ENCODE measurements around the gene CTDP1. TPM values are rescaled to one million over a fixed set of nuclear protein-coding genes. Genes with fewer than 3 reads are reported as not detected.
"Not testable (repeated sequence)": the region's sequence is repeated elsewhere in the genome, so short reads cannot be mapped to it uniquely, and the experiment has no call there.

The CTDP1 gene
- total RNA-seq, 1 donor from 2014 or later, result 8.7 TPM

DNA sequence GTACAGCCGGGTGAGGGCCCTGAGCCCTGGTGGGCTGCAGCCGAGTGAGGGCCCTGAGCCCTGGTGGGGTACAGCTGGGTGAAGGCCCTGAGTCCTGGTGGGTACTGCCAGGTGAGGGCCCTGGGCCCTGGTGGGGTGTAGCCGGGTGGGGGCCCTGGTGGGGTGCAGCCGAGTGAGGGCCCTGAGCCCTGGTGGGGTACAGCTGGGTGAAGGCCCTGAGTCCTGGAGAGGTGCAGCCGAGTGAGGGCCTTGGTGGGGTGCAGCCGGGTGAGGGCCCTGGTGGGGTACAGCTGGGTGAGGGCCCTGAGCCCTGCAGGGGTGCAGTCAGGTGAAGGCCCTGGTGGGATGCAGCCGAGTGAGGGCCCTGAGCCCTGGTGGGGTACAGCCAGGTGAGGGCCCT, 37.5 kb downstream of the CTDP1 start:
- no peak for ATAC-seq (ENCODE audit: poor library complexity)
- intact Hi-C loops (cut with DNase I), result no loop called here
- DNase-seq, result no peak

DNA sequence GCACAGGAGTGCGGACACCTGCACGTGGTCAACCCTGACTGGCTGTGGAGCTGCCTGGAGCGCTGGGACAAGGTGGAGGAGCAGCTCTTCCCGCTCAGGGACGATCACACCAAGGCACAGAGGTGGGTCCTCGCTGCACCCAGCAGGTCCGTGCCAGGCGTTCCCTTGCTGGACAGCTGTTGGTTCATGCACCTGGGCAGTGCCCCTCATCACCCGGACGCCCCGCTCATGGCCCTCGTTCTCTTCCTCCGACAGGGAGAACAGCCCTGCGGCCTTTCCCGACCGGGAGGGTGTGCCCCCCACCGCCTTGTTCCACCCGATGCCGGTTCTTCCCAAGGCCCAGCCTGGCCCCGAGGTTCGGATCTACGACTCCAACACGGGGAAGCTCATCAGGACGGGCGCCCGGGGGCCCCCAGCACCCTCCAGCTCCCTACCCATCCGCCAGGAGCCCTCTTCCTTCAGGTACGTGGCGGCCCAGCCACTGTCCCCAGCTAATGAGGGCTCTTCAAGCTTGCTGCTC, 38.0 kb downstream of the CTDP1 start:
- ATAC-seq (ENCODE audit: poor library complexity) (no peak), DNase-seq (peak; percentile 29)
- intact Hi-C loops (cut with DNase I), result no loop called here

DNA sequence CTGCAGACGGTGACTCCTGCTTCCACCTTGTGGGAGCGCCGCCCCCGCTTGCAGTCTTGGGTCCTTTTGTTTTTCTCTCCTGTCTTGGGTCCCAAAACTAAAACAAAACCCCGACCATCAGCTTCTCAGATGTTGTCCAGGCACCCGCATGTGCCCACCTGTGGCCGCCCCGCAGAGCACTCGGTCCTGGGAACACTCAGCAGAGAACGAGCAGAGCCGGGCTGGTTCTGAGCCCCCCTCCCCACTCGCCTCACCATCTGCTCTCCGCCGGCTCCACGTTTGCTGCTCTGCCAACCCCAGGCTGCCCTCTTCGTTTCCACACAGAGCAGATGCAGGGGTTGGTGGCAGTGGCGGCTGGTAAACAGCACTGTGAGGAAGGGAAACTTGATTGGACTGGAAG, 38.5 kb downstream of the CTDP1 start:
- no peak for ATAC-seq (ENCODE audit: poor library complexity)
- DNase-seq, result peak; percentile 32
- intact Hi-C loops (cut with DNase I), result no loop called here

DNA sequence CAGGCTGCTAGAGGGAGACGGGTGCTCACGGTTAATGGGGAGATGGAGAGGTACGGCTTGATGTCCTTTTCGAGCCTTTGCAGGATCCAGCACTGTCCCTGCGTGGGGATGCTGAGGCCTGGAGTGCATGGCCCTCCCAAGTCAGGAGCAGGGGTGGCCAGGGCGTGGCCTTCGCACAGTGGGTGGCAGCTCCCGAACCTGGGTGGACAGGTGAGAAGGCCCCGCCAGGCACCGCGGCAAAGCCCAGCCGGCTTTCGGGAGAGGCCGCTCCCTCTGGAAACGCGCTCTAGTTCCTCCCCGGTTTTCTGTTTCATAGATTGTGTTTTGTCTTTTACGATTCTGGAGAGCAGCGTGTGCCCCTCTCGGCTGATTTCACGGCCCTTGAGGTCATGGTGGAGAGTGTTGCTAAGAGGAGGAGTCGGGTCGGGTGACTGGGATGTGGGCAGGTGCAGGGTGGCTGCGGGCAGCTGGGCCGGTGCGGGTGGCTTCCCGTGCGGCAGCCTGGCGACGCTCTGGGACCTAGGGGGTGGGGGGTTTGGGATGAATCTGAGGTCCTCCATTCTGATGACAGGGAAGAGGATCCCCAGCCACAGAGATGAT, 39.4 kb downstream of the CTDP1 start:
- ATAC-seq (ENCODE audit: poor library complexity) (no peak), DNase-seq (no peak)
- intact Hi-C loops (cut with DNase I), result no loop called here

DNA sequence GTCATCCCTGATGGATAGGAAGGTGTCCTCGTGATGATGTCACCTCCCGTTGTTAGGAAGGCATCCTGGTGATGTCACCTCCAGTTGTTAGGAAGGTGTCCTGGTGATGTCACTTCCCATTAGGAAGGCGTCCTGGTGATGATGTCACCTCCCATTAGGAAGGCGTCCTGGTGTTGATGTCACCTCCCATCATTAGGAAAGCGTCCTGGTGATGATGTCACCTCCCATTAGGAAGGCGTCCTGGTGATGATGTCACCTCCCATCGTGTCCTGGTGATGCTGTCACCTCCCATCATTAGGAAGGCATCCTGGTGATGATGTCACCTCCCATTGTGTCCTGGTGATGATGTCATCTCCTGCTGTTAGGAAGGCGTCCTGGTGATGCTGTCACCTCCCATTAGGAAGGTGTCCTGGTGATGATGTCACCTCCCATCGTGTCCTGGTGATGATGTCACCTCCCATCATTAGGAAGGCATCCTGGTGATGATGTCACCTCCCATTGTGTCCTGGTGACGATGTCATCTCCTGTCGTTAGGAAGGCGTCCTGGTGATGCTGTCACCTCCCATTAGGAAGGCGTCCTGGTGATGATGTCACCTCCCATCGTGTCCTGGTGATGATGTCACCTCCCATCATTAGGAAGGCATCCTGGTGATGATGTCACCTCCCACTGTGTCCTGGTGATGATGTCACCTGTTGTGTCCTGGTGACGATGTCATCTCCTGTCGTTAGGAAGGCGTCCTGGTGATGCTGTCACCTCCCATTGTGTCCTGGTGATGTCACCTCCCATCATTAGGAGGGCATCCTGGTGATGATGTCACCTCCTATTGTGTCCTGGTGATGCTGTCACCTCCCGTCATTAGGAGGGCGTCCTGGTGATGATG, 40.1 kb downstream of the CTDP1 start:
- DNase-seq; ATAC-seq (ENCODE audit: poor library complexity); intact Hi-C loops (cut with DNase I): not testable (repeated sequence)

DNA sequence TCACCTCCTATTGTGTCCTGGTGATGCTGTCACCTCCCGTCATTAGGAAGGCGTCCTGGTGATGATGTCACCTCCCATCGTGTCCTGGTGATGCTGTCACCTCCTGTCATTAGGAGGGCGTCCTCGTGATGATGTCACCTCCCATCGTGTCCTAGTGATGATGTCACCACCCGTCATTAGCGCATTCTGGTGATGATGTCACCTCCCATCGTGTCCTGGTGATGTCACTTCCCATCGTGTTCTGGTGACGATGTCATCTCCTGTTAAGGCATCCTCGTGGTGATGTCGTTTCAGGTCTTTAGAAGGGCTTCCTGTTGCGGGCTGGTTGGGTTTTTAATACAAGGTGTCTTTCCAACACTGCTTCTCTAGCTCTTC, 40.7 kb downstream of the CTDP1 start:
- DNase-seq (no peak), ATAC-seq (ENCODE audit: poor library complexity) (no peak)
- intact Hi-C loops (cut with DNase I), result no loop called here

DNA sequence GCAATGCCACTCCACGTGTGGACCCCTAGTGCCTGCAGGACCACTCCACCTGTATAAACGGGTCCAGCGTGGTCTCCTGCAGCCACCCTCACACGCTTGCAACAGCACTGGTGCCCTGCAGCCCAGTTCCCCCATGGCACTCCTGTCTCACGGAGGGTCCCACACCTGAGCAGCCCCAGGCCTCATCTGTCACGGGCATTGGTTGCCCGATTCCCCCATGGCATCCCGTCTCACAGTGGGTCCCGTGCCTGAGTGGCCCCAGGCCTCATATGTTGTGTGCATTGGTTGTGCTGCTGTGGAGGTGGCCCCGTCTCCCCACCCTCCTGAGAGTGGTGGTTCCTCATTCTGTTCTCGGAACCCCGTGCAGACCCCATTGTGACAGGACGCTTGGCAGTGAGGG, 43.4 kb downstream of the CTDP1 start:
- intact Hi-C loops (cut with DNase I), result no loop called here
- ATAC-seq (ENCODE audit: poor library complexity) (no peak), DNase-seq (no peak)

DNA sequence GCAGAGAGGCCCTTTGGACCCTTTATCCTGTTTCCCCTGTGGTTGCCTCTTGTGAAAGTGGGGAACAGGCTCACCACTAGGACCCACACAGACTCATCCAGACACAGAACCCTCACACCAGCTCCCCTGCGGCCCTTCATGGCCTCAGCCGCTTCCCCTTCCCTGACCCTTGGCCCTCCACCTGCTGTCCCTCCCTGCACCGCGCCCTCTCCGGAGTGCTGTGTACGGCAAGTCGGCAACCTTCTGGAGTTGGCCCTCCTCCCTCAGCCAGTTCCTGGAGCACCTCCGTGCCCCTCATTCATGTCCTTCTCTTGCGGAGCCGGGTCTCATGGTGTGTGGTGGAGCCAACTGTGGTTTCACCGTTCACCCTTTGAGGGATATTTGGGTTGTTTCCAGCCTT, 44.0 kb downstream of the CTDP1 start:
- DNase-seq, result no peak
- no peak for ATAC-seq (ENCODE audit: poor library complexity)
- intact Hi-C loops (cut with DNase I), result no loop called here

DNA sequence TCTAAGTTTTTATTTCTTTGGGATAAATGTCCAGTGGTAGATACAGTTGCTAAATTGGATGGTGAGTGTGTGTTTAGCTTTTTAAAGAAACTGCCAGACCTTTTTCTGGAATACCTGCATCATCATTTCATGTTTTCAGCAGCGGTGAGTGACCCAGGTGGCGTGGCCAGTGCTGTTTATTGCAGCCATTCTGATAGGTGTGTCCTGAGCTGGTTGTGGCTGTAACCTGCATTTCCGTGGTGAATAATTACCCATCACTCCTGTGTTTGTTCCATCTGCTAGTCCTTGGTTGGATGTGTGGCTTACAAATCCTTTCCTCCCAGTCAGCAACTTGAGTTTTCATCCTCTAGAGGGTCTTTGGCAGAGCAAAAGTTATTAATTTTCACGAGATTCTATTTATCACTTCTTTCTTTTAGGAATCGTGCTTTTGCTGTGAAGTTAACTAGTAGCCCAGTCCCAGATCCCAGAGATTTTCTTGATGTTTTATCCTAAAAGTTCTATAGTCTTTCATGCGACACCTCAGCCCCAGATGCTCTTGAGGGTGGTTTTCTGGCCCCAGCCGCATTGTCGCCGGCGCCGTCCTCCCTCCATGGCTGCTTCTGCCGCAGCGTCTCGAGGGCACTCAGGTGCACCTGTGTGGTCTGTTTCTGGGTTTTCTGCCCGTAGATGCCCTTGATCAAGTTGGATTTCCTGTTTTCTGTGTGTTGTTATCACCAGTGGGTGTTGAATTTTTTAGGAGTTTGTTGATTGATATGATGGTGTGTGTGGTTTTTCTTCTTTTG, 44.9 kb downstream of the CTDP1 start:
- no peak for ATAC-seq (ENCODE audit: poor library complexity)
- intact Hi-C loops (cut with DNase I), result no loop called here

DNA sequence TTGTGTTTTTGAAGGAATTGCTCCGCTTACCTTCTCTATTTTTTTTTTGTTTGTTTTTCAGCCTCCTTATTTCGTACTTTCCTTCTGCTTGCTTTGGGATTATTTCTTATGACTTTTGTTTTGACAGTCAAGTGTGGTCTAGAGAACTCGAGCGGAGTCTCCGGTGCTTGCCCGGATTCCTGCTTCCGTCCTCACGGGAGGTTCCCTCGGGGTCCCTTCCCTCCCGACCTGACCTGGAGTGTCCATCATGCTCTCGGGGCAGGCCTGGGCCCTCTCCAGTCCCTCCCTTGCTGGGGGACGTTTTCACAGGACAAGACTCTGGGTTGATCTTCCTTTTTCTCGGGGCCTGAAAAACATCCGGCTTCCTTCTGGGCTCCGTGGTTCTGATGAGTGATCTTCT, 45.9 kb downstream of the CTDP1 start:
- intact Hi-C loops (cut with DNase I), result no loop called here
- ATAC-seq (ENCODE audit: poor library complexity), result no peak

More for the DNA sequence above, 44.9 kb downstream of the CTDP1 start:
- no peak for DNase-seq

DNA sequence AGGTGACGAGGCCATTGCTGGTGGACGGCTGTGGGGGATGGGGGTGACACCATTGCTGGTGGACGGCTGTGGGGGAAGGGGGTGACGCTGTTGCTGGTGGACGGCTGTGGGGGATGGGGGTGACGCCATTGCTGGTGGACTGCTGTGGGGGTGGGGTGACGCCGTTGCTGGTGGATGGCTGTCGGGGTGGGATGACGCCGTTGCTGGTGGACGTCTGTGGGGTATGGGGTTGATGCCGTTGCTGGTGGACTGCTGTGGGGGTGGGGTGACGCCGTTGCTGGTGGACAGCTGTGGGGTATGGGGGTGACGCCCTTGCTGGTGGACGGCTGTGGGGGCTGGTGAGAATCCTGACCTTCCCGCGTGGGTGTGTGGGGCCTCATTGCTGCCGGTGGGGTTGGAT, 47.1 kb downstream of the CTDP1 start:
- DNase-seq (no peak), ATAC-seq (ENCODE audit: poor library complexity) (no peak)

More for the DNA sequence above, 45.9 kb downstream of the CTDP1 start:
- no peak for DNase-seq

DNA sequence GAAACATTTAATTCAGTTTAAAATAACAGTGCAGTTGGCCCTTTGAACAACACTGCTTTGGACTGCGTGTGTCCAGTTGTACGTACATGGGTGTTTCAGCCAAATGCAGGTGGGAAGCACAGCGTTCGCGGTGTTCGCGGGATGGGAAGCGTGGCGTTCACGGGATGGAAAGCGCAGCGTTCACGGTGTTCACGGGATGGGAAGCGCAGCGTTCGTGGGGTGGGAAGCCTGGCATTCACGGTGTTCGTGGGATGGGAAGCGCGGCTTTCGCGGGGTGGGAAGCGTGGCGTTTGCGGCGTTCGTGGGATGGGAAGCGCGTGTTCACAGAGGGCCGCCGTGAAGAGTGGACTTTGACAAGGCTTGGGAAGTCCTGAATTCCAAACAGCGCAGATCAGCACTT, 47.6 kb downstream of the CTDP1 start:
- intact Hi-C loops (cut with DNase I), result no loop called here
- peak; percentile 5 for DNase-seq
- no peak for ATAC-seq (ENCODE audit: poor library complexity)

More for the DNA sequence above, 47.1 kb downstream of the CTDP1 start:
- intact Hi-C loops (cut with DNase I), result no loop called here

DNA sequence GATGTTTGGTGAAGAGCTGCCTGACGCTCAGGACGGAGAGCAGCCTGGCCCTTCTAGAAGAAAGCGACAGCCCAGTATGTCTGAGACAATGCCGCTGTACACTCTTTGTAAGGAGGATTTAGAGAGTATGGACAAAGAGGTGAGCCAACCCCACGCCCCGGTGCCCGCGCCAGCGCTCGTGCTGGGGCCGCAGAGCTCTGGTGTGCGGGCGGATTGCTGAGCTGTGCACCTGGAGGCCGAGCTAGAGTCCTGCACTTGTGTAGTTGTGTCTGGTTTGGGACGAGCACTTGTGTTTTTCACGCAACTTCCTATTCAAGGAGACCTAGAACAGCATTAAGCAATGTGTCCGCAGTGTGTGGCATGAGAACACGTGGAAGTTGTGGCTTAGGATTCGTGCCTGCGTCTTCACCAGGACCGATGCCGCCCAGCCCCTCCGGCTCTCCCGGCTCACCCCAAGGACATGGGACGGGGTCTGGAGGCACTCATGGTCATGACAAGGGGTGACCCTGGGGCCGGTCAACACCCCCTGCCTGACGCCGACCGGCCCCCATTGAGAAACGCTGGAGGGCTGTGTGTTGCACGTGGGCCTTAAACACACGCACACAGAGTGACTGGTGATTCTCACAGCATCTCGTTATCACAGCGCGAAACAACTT, 49.5 kb downstream of the CTDP1 start:
- DNase-seq (no peak), ATAC-seq (ENCODE audit: poor library complexity) (no peak)
- intact Hi-C loops (cut with DNase I), result no loop called here

DNA sequence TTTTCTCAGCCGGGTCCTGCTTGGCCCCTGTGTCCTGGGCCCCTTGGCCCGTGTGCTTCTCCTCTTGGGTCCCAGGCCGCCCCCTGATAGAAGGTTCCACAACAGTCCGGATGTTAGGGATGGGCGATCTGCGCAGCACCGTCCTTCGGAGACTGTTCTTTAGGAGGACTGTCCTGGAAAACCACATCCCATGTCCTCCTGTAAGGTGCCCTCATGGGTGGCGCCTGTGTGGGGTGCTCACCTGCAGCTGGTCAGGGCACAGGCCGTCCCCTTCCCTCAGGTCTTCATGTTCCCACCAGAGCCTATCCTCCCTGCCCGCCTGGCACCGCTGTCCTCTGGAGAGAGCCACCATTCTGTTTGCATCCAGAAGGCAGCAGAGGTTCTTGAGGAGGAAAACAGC, 50.0 kb downstream of the CTDP1 start:
- intact Hi-C loops (cut with DNase I), result no loop called here
- DNase-seq, result no peak
- ATAC-seq (ENCODE audit: poor library complexity), result no peak

DNA sequence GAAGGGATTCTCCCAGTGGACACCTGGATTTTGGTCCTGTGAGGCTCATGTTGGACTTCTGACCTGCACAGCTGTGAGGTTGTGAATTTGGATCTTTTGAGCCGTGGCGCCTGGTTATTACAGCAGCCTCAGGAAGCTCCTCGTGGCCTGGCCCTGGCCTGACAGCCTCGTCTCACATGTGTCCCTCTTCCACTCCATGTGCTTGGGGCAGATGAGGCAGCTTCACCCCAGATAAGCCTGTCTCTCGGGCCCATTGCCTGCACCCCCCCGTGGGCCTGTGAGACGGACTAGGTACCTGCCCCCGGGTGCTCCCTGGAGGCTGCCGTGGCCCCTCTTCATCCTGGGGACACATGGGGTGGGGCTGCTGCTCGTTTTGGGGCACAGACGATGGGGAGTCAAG, 51.2 kb downstream of the CTDP1 start:
- ATAC-seq (ENCODE audit: poor library complexity) (no peak), DNase-seq (no peak)

DNA sequence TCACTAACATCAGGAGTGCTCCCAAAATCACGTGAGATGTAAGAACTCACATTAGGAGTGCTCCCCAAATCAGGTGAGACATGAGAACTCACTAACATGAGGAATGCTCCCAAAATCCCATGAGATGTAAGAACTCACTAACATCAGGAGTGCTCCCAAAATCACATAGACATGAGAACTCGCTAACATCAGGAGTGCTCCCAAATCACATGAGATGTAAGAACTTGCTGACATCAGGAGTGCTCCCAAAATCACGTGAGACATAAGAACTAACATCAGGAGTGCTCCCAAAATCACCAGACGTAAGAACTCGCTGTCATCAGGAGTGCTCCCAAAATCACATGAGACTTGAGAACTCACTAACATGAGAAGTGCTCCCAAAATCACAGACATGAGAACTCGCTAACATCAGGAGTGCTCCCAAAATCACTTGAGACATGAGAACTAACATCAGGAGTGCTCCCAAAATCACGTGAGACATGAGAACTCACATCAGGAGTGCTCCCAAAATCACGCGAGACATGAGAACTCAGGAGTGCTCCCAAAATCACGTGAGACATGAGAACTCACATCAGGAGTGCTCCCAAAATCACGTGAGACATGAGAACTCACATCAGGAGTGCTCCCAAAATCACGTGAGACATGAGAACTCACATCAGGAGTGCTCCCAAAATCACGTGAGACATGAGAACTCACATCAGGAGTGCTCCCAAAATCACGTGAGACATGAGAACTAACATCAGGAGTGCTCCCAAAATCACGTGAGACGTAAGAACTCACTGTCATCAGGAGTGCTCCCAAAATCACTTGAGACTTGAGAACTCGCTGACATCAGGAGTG, 52.5 kb downstream of the CTDP1 start:
- ATAC-seq (ENCODE audit: poor library complexity); intact Hi-C loops (cut with DNase I); DNase-seq: not testable (repeated sequence)

More for the DNA sequence above, 51.2 kb downstream of the CTDP1 start:
- intact Hi-C loops (cut with DNase I), result no loop called here

DNA sequence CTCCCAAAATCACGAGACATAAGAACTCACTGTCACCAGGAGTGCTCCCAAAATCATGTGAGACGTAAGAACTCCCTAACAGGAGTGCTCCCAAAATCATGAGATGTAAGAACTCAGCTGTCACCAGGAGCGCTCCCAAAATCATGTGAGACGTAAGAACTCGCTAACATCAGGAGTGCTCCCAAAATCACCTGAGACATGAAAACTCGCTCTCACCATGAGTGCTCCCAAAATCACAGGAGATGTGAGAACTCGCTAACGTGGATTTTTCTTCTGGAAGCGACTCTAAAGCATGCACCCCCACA, 53.1 kb downstream of the CTDP1 start:
- ATAC-seq (ENCODE audit: poor library complexity), result no peak

DNA sequence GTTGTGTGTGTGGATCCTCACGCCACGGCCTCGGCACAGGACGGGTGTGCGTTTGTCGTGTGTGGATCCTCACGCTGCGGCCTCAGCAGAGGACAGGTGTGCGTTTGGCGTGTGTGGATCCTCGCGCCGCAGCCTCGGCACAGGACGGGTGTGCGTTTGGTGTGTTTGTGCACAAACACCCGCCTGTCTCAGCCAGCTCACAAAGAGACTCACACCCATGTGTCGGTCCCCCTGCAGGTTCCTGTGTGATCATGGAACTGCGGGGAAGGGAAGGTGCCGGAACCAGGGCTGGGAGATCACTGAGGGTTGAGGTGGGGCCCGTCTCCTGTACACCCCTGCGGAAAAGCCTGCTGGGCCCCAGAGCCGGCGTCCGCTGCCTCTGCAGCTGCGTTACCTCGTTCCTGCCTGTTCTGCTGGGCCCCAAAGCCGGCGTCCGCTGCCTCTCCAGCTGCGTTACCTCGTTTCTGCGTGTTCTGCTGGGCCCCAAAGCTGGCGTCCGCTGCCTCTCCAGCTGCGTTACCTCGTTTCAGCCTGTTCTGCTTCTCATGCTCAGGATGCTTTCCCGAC, 53.6 kb downstream of the CTDP1 start:
- intact Hi-C loops (cut with DNase I), result no loop called here
- ATAC-seq (ENCODE audit: poor library complexity) (no peak), DNase-seq (peak; percentile 36)

More for the DNA sequence above, 53.1 kb downstream of the CTDP1 start:
- intact Hi-C loops (cut with DNase I), result no loop called here
- DNase-seq, result no peak

Measured in Right ventricle myocardium superior (tissue), 1 donor.